ENCODE measurements around the gene MARK3. TPM values are rescaled to one million over a fixed set of nuclear protein-coding genes. Genes with fewer than 3 reads are reported as not detected.

MARK3 gene
- total RNA-seq, 4 donors from 2014 or later = 109 to 143 (median 125) TPM

- H3K27me3 ChIP-seq = no peaks in the 10 kb centered on the region
- TF ChIP-seq, protein P1, sequence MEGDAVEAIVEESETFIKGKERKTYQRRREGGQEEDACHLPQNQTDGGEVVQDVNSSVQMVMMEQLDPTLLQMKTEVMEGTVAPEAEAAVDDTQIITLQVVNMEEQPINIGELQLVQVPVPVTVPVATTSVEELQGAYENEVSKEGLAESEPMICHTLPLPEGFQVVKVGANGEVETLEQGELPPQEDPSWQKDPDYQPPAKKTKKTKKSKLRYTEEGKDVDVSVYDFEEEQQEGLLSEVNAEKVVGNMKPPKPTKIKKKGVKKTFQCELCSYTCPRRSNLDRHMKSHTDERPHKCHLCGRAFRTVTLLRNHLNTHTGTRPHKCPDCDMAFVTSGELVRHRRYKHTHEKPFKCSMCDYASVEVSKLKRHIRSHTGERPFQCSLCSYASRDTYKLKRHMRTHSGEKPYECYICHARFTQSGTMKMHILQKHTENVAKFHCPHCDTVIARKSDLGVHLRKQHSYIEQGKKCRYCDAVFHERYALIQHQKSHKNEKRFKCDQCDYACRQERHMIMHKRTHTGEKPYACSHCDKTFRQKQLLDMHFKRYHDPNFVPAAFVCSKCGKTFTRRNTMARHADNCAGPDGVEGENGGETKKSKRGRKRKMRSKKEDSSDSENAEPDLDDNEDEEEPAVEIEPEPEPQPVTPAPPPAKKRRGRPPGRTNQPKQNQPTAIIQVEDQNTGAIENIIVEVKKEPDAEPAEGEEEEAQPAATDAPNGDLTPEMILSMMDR (IDR thresholded peaks at IDR 0.05) = no peak
- TF ChIP-seq POLR2A (IDR thresholded peaks at IDR 0.05) (no peak), EP300 (IDR thresholded peaks at IDR 0.05) (no peak)
- H3K36me3 ChIP-seq = no peaks in the 10 kb centered on the region
- DNase-seq (ENCODE audit: low spot score in 2 of 2) = no peak
- peak overlapping the region; percentile 91 to 100 (median 98) for H3K27ac ChIP-seq
- peaks cover 0 to 36% (median 29%) of the 10 kb centered on the region in 4 donors for H3K4me1 ChIP-seq
- 12 to 14% methylated on average over 18 to 30 of the region's 31 CpGs for WGBS, 2 donors
- H3K4me3 ChIP-seq = peak overlapping the region; percentile 75 to 95 (median 92)
- H3K9me3 ChIP-seq = no peaks in the 10 kb centered on the region
Measured at GRCh38 chr14:103384450-103385151, 614 bp upstream of the MARK3 start.

DNA sequence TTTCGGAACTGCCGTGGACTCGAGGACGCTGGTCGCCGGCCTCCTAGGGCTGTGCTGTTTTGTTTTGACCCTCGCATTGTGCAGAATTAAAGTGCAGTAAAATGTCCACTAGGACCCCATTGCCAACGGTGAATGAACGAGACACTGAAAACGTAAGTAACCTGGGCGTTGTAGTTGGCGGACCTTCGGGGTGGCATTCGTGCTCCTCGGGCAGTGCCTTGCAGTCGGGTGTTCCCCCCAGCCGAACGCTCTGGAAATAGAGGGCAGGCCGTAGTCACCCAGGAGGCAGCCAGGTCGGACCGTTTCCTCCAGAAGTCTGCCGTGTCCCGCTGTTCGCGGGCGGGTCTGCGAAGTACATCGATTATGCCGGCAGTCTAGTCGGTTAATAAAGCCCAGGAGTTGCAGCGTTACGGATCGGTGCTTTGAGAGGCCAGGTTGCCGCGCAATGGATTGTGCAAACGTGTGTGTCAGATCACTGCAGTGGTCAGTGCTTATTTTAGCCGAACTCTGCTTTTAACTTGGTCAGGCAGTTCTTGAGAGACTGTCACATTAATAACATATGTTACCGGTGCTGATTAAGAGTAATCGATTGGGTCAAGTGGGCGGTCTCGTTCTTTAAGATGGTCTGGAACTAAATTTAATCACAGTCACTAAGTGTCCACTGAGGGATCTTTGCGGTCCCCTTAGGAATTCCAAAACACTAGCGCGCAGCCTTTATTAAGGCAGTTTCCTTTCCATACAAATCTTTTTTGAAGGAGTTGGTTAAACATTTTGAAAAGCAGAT is 906 bp downstream of the MARK3 start:
- peak in 1 of 2 donors; percentile 30 for DNase-seq (ENCODE audit: low spot score in 2 of 2)
- TF ChIP-seq EP300 (IDR thresholded peaks at IDR 0.05) = no peak
- TF ChIP-seq, protein P1 (IDR thresholded peaks at IDR 0.05) = no peak
- no peak for TF ChIP-seq POLR2A (IDR thresholded peaks at IDR 0.05)
- Histone ChIP-seq H3K27me3 (no peaks in the 10 kb centered on the region), H3K27ac (peak overlapping the region; percentile 91 to 100 (median 98)), H3K4me3 (peak overlapping the region; percentile 75 to 95 (median 92)), H3K36me3 (no peaks in the 10 kb centered on the region), H3K9me3 (no peaks in the 10 kb centered on the region), H3K4me1 (peaks cover 0 to 47% (median 30%) of the 10 kb centered on the region in 4 donors)
- WGBS, 2 donors = 0 to 2% methylated on average over 30 to 43 of the region's 44 CpGs

DNA sequence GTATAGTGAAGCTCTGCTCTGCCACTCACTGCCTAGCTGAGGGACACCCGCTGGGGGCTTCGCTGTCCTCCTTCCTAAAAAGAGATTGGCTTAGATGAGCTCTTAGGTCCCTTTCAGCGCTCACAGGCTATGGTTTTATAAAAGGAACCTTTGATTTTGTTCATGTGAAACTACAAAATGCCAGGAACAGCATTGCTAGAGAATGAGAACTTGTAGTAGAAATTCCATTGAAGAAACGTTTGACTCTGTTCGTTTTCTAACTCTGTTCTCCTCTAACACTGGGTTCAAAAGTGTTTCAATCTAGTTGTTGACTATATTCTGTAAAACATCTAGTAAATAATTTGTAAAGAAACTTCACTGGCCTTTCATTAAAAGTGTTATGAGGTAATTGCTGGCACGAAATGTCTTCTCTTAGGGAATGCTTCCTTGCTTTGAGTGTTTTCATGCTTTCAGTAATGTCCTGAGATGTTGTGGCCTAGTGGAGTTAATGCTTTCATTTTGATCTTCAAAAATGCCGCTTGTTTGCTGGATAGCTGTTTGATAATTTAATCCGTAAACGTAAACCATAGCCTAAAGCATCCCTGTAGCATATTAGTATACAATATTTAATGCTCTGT is 1.6 kb downstream of the MARK3 start:
- H3K27ac ChIP-seq = peak overlapping the region in 3 of 4 donors; percentile 97 to 100 (median 100)
- WGBS, 2 donors = 7 to 8% methylated on average over 9 of the region's 9 CpGs

DNA sequence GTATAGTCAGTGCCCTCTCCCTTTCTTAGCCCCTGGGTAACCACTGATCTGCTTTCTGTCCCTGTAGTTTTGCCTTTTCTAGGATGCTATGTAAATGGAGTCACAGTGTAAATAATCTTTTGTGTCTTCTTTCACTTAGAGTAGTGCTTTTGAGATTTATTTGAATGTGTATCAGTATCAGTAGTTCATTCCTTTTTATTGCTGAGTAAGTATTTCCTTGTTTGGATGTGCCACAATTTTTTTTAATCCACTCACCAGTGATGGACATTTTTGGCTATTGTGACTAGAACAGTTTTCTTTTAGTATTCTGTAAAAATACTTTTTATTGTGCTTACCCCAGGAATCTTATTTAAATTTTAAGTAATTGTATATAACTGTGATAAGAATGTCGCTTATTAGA is 3.4 kb downstream of the MARK3 start:
- Histone ChIP-seq H3K9me3 (no peaks in the 10 kb centered on the region), H3K27ac (no peak overlapping the region), H3K27me3 (no peaks in the 10 kb centered on the region), H3K36me3 (no peaks in the 10 kb centered on the region), H3K4me3 (no peak overlapping the region), H3K4me1 (peaks cover 0 to 71% (median 40%) of the 10 kb centered on the region in 4 donors)
- TF ChIP-seq EP300 (IDR thresholded peaks at IDR 0.05) (no peak), POLR2A (IDR thresholded peaks at IDR 0.05) (no peak)
- TF ChIP-seq, protein P1 (IDR thresholded peaks at IDR 0.05) = no peak
- no peak for DNase-seq (ENCODE audit: low spot score in 2 of 2)
- WGBS, 2 donors = 93 to 97% methylated on average over 1 of the region's 1 CpG

More for the DNA sequence above, 1.6 kb downstream of the MARK3 start:
- Histone ChIP-seq H3K27me3 (no peaks in the 10 kb centered on the region), H3K4me3 (peak overlapping the region; percentile 75 to 95 (median 92)), H3K4me1 (peaks cover 0 to 52% (median 30%) of the 10 kb centered on the region in 4 donors), H3K36me3 (no peaks in the 10 kb centered on the region), H3K9me3 (no peaks in the 10 kb centered on the region)
- DNase-seq (ENCODE audit: low spot score in 2 of 2) = no peak
- TF ChIP-seq POLR2A (IDR thresholded peaks at IDR 0.05) (no peak), EP300 (IDR thresholded peaks at IDR 0.05) (no peak)
- TF ChIP-seq, protein P1 (IDR thresholded peaks at IDR 0.05) = no peak
